Measurements from ENCODE around the gene TARDBP. TPM values are rescaled to one million over a fixed set of nuclear protein-coding genes. Genes with fewer than 3 reads are reported as not detected.

TARDBP gene
- total and polyA plus RNA-seq, 9 of the 15 experiments (the other 6 are each of a cell fraction or from before 2014, with no cell fraction given): 122 to 515 (median 243) TPM

DNA sequence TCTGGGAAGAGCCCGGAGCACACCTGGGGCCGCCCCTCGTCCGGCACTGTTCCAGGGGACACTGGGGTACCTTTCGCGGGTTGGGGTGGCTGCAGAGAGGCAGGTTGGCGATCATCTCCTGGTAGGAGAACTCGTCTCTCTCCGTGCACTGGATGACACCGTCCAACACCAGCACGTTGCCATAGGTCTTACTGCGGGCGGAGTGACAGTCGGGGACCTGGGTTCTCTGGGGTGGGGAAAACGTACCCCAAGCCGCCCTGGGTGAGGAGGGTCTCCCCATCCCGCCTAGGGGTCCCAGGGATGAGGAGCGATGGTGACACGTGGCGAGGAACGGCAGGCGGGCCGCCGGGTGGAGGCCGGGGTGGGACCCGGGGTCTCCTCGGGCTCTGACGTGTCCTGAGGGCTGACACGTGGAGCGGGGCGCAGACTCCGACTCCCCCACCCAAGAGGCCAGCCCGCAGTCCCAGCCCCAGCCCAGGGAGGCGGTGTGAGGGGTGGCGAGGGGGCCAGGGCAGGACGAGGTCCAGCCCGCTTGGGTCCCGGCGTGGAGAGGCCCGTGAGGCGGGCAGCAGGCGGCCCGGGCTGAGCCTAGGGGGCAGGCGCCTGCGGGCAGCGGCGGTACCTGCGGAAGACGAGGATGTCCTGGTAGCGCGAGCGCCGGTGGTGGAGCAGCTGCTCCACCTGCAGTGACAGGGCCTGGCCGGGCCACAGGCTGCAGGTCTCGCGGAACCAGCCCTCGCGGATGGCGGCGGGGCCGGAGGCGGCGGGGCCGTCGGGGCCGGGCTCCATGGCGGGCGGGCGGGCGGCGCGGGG lies 46.9 kb downstream of the TARDBP start (continued):
- TF ChIP-seq, protein P1, sequence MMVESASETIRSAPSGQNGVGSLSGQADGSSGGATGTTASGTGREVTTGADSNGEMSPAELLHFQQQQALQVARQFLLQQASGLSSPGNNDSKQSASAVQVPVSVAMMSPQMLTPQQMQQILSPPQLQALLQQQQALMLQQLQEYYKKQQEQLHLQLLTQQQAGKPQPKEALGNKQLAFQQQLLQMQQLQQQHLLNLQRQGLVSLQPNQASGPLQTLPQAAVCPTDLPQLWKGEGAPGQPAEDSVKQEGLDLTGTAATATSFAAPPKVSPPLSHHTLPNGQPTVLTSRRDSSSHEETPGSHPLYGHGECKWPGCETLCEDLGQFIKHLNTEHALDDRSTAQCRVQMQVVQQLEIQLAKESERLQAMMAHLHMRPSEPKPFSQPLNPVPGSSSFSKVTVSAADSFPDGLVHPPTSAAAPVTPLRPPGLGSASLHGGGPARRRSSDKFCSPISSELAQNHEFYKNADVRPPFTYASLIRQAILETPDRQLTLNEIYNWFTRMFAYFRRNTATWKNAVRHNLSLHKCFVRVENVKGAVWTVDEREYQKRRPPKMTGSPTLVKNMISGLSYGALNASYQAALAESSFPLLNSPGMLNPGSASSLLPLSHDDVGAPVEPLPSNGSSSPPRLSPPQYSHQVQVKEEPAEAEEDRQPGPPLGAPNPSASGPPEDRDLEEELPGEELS (CRISPR knock-in tag; IDR thresholded peaks at IDR 0.05; ENCODE audit: borderline replicate concordance): no peak
- TF ChIP-seq ZNF584 (CRISPR knock-in tag; IDR thresholded peaks at IDR 0.05; ENCODE audit: low read depth): no peak
- TF ChIP-seq NFIX (CRISPR knock-in tag; IDR thresholded peaks at IDR 0.05; ENCODE audit: low read depth): no peak
- TF ChIP-seq SLC30A9 (CRISPR knock-in tag; IDR thresholded peaks at IDR 0.05): no peak
- peak; percentile 26; the same call in 1 of the 2 replicates for TF ChIP-seq CBX1 (IDR thresholded peaks at IDR 0.05; ENCODE audit: low read depth)
- no peak for TF ChIP-seq CXXC5 (CRISPR knock-in tag; IDR thresholded peaks at IDR 0.05)
- peak; percentile 54; the same call in 1 of the 2 replicates for TF ChIP-seq ZNF232 (CRISPR knock-in tag; IDR thresholded peaks at IDR 0.05)
- TF ChIP-seq TFAM (CRISPR knock-in tag; conservative IDR thresholded peaks at IDR 0.05): no peak
- TF ChIP-seq, protein P2, sequence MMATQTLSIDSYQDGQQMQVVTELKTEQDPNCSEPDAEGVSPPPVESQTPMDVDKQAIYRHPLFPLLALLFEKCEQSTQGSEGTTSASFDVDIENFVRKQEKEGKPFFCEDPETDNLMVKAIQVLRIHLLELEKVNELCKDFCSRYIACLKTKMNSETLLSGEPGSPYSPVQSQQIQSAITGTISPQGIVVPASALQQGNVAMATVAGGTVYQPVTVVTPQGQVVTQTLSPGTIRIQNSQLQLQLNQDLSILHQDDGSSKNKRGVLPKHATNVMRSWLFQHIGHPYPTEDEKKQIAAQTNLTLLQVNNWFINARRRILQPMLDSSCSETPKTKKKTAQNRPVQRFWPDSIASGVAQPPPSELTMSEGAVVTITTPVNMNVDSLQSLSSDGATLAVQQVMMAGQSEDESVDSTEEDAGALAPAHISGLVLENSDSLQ (IDR thresholded peaks at IDR 0.05): no peak
- TF ChIP-seq, protein P3, sequence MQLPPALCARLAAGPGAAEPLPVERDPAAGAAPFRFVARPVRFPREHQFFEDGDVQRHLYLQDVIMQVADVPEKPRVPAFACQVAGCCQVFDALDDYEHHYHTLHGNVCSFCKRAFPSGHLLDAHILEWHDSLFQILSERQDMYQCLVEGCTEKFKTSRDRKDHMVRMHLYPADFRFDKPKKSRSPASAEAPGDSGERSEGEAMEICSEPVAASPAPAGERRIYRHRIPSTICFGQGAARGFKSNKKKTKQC (CRISPR knock-in tag; IDR thresholded peaks at IDR 0.05): no peak
- TF ChIP-seq DIDO1 (tag; IDR thresholded peaks at IDR 0.05; ENCODE audit: low read depth): no peak
- TF ChIP-seq NR3C1 (CRISPR knock-in tag; IDR thresholded peaks at IDR 0.05): no peak
- TF ChIP-seq RBFOX2 (IDR thresholded peaks at IDR 0.05; ENCODE audit: low read depth, low read length): peak; percentile 72
- TF ChIP-seq MXI1 (IDR thresholded peaks at IDR 0.05; ENCODE audit: low read depth, low read length): 0 out of 2 replicates have a peak, but pooled peaks have one; percentile 4
- TF ChIP-seq SOX6 (IDR thresholded peaks at IDR 0.05): no peak
- no peak for TF ChIP-seq TCFL5 (CRISPR knock-in tag; conservative IDR thresholded peaks at IDR 0.05)
- no peak for TF ChIP-seq HDAC8 (tag; IDR thresholded peaks at IDR 0.05)
- TF ChIP-seq ZNF76 (CRISPR knock-in tag; IDR thresholded peaks at IDR 0.05; ENCODE audit: borderline replicate concordance): no peak
- no peak for TF ChIP-seq EWSR1 (IDR thresholded peaks at IDR 0.05; ENCODE audit: borderline replicate concordance, low read depth, partially characterized antibody)
- TF ChIP-seq FIP1L1 (IDR thresholded peaks at IDR 0.05; ENCODE audit: low read depth, low read length, poor library complexity, severe bottlenecking): no peak
- TF ChIP-seq PHF21A (IDR thresholded peaks at IDR 0.05; ENCODE audit: borderline replicate concordance, low read depth): no peak

Measured in K562 (cell line).